Endometrium (tissue), 2 donors: ENCODE data around the gene NFX1.

Source experiments
- FAIRE-seq: peaks from 2 replicates; lab custom pipeline; 2012; peaks lifted over from hg19 to GRCh38; lab: Jason Lieb, UNC
- donor health status: control.
- donor health status: control.

NFX1 gene

DNA sequence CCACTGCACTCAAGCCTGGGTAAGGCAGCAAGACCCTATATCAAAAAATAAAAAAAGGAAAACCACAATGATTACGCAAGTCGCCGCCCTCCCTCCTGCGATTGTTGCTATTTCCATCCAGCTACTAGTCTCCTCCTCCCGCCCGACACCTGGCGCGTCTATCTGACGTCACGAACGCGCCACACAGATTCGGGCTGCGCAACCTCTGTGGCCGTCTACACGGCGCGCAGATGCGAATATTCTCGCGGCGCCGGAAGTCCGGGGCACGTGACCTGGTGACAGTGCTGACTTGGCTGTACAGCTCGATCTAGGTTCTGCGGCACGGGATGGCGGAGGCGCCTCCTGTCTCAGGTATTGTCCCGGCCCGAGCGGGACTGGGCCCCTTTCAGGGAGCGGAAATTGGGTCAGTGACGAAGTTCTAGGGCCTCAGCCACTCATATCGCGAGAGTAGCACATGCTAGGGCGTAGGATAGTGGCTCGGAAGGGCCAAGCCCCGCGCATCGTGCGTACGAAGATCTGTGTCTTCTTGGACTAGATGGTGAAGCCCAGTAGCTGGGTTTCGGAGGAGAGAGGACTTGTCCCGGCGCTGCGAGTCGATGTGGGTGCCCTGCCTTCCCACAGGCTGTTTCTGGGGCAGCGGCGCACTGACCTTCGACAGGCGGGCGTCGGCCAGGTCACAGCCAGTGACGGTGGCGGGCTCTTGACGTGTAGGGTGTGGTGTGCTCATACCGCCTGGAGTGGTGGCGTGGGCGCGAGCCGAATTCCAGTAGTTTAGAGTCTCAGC is at the start of gene NFX1:
Gene NFX1 (plus strand): TSS at position 270 of the 784 bp plus-strand sequence. CDS start 57 bp downstream, at position 327.
- FAIRE-seq, result peak; percentile 94

DNA sequence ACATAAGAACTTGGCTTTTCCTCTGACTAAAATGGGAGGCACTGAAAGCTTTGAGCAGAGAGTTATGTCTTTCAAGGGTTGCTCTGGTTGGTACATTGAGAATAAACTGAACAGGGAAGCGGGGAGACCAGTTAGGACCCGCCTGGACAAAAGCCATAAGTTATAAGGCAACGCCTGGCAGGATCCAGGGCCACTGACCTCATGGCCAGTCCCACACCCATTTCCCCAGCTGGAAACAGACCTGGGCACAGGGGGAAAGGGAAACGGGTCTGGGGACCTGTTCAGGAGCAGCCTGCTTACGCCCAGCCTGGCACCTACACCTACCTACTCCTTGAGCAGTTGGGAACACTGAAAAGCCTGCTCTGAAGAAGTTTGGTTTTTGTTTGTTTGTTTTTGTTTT is 49.0 kb upstream of the NFX1 start:
- no peak for FAIRE-seq

DNA sequence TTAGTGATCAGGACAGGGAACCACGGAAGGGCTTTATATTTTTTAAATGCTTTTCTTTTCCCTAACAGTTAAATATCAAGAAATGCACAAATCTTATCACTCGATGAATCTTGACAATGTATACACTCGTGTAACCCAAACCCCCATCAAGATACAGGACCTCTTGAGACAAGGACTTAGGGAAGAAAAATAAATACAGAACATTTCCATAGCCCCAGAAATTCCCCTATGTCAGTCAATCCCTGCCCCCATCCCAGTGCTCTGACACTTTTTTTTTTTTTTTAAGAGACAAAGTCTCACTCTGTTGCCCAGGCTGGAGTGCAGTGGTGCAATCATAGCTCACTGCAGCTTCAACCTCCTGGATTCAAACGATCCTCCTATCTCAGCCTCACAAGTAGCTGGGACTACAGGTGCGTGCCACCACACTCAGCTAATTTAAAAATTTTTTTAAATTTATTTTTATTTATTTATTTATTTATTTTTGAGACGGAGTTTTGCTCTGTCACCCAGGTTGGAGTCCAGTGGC is 47.6 kb upstream of the NFX1 start:
- no peak for FAIRE-seq

DNA sequence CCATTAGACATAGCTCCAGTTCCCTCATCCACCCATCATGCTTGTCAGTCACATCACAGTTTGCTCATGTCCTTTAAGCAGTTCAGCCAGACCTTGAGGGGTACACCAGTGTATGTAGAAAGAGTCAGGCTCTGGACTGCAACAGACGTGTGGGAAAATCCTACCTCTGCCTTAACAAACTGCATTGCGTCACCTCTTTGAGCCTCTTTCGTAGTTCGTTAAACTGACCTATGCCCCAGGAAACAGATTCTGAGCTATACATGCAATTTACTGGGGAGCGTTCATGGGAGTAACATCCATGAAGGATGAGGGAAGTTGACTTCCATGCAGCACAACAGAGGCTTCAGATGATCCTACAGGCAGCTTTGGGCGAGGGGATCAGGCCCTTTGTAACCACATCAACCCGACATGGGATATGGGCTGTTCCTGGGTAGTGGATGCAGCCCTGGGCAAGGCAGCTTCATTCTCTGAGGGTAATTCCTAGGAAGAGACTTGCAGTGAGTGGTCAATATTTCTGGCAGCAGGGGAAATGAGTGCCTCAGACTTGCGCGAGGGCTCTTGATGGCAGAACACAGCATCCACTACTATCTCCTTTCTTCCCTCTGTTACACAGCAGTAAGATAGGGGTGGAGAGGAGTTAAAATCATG is 46.1 kb upstream of the NFX1 start:
- FAIRE-seq, result no peak

DNA sequence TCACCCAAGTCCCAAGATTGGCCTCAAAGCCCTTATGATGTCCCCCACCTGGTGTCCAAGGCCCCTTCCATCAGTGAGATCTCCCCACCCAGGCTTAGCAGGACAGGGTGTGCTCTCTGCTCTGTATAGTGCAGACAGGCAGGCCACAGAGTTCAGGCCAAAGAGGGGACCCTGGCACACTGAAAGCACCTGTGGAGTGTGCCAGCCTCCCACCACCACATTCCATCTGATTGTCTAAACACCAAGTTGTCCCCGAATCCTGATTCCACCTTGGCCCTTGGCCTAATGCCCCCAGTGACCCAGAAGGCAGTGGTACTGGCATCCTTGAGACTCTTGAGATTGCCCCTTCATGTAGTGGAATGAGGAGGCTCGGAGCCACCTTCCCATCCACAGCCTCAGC is 45.0 kb upstream of the NFX1 start:
- no peak for FAIRE-seq

DNA sequence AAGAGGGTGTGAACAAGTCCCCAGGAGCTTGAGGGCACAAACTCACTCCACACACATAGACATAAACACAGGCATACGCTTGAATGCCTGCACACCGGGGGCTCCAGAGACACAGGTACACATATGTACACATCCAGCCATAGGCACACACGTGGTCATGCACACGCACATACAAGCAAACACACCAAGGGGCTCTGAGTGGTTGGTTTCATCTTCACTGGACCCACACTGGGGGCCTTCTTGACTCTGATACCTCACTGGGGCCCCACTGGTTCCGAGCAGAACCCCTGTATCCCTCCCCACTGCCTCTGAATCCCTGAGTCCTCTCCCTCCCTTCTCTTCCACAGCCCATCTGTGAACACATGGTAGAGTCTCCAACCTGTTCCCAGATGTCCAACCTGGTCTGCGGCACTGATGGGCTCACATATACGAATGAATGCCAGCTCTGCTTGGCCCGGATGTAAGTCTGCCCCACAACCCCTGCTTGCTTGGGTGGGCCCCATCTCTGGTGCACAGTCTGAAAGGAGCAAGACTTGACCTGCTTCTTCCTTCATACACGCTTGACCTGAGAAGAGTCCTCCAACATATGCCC is 44.0 kb upstream of the NFX1 start:
- FAIRE-seq, result no peak

DNA sequence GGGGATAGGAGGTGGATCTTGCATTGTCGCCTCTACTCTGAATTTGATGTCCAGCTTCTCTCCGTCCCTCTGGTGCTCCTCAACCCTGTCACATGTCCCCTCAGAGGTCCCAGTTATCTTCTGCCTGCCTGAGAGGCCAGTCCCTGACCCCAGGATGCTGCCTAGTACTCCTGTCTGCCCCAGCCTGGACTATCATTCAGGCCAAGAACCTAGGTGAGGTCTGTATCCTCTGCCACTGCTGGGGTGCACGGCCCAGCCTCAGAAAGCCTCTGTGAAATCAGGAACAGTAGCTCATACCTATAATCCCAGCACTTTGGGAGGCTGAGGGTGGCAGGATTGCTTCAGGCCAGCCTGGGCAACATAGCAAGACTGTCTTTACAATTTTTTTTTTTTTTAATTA is 41.7 kb upstream of the NFX1 start:
- FAIRE-seq, result no peak

DNA sequence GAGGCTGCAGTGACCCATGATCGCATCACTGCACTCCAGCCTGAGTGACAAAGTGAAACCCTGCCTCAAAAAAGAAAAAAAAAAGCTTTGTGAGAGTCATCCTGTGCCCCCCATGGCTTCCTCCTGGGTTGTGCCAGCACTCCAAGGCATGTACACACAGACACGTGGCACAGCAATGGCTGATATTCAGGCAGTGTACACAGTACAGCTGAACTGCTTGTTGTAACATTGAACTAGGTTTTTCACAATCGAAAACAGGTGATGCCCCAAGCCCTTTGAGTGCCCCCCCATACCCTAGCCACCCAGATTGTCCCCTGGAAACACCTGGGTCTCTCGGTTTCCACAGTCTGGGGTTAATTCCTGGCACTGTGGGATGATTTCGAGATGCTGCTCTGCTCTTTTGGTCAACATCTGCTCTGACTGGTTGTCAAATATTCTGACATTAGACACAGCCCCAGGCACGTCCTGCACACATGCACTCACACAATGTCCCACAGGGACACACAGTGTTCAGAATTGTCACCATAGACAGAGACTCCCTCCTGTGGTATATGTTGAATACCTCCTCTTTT is 41.1 kb upstream of the NFX1 start:
- FAIRE-seq, result no peak

DNA sequence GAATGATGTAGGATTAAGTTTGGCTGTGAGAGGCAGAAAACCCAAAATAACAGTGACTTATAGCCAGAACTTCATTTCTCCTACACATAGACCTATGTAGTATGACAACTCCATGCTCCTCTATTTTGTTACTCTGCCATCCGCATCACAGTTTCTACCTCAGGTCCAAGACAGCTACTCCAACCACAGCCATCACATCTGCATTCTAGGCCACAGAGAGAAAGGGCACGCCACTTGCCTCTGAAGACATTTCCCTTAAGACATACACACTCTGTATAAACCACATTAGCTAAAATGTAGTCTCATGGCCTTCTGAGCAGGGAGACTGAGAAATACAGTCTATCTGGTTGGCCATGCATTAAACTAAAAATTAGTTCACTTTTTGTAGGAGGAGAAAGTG is 40.3 kb upstream of the NFX1 start:
- FAIRE-seq, result no peak

DNA sequence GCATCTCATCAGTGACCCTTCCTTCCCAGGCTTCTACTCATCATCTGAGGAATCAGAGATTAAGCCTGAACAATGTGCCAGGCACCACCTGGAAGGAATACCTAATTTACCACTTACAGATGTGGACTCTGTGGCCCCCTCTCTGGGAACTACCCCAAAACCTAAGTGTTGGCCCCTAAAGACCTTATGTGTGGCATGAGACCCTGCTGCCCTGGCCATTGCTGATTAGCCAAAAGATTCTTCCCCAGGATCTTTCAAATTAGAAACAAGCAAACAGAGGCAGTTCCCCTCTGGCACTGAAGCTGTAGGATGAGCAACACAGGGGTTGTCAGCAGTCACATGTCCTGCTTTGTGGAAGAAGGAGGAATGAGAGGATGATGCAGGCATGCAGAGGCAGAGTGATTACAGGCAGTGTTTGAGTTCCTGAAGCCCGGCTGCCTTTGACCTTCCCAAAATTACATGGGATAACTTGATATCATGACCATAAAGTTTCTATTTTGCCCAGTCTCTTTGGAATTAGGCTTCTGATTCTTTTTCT is 39.8 kb upstream of the NFX1 start:
- no peak for FAIRE-seq

DNA sequence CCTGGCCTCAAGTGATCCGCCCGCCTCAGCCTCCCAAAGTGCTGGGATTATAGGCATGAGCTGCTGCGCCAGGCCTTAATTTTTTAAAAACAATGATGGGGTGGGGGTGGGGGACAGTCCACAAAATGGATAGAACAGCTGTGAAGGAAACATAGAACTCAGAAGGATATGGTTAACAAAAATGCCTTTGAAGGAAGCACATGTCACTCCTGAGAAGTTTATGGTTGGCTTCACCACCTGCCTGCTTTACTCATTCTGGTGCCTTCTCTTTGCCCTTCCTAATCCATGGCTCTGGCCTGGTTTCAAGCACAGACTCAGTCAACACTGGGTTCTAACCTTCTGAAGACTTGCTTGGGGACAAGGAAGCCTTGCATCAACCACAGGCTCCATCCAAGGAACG is 36.1 kb upstream of the NFX1 start:
- FAIRE-seq, result no peak

DNA sequence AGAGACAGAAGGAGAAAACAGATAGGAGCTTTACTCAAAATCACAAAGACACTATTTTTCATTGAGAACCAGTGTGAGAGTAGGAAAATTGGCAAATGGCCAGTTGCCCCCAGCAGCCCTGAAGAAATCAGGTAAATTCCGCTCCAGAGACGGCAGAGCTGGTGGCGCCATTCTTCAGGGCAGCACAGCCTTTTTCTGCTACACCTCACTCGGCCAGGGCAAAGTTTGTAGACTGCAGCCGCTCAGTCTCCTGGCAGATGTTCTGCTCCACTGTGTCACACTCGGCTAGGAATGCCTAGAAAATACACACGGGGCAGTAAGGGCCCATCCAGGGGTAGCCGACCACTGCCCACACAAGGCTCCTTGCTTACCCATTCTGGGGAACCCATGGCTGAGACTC is 35.3 kb upstream of the NFX1 start:
- no peak for FAIRE-seq

DNA sequence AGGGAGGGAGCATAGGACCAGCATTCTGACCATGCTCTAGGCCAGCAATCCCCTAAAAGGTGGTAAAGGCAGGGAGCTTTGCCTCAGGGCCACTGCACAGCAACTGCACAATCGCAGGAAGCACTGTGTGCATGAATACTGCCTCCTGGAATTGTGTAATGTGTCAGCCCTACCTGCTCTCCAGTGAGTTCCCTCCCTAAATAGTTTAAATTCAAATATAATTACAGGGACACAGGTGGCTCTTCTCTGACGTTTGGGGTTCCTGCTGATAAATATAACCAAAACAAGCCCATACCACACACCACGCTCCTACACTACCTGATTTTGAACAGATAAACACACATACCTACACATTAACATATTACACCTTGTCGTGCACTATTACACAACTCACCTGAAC is 34.8 kb upstream of the NFX1 start:
- no peak for FAIRE-seq

DNA sequence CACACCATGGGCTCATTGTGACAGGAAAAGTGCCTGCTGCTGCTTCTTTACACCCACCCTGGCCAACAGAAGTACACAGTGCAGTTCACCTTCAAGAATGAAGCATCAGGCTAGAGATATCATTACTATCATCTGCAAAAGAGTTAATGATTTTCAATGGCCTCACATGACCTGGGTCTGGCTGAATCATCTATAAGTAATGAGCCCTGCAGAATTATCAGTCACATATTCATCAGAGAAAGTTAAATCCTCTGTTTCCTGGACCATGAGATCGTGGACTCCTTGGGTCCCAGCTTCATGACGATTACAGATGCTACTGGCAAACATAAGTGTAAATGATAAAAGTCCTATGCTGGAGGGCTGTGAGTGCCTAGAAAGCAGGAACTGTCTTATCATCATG is 34.1 kb upstream of the NFX1 start:
- no peak for FAIRE-seq

DNA sequence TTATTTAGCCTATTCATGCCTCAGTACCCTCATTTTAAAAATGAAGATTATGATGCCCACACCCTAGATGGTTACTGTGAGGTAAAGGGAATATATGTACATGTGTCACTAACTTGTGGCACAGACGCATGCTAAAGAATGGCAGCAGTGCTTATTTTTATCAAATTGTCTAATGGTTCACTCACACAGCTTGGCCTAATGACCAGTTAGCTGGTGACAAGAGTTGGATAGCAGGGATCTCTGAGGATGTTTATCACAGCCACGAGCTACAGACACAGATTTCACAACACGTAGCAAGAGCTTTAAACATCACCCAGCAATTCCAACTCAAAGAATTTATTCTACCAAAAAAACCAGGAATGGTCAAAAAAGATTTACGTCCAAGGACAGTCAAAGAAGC is 33.0 kb upstream of the NFX1 start:
- FAIRE-seq, result no peak

DNA sequence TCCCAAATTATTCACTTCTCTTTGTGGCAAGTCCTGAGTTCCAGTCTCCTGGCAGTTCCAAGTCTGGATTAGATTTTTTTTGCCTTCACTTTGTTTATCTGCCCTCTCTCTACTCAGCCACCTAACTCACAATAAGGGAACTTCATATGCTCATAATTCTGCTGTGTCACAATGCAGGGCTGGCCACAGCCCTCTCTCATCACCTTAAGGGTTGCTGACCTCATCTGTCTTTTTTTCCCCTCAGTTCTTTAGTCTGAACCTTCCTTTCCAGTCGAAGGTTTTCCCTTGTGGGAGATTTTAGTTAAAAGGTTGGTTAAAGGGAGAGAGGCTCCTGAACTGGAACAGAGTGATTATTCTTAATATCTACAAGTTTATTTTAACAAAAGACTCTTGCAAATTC is 29.9 kb upstream of the NFX1 start:
- no peak for FAIRE-seq

DNA sequence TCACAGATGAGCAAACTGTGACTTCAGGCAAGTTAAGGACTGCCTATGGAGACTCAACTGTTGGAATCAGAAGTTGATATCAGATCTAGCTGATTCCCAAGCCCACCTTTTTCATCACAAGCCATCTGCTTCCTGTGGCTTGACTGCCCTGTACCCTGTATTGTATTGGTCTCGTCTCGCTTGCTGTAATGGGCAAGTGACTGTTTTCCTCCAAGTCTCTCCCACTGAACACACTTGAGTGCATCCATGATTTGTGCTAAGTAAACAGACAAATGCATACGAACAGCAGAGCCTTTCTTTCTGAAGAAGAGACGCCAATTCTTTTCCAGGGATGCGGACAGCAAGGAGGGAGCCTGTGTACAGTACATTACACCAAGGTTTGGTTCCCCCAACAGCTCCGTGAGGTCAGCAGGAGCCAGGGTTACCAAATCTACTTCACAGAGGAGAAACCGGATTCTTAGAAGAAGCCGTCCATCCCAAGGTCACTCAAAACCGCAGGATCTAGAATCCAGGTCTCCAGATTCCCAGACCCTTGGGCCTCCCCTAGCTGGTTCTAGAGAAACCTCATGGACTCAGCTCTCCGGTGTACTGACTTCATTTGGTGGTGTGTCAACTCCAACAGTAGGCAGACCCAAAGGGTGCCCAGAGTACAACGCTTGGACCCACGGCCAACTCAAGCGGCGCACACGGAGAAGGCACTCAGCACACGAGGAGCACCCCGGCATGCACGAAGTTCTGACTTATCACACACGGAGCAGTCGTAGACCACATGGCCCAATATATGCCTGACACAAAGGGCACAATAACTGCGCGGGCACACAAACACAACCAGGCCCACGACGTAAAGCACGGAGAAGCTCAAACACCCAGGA is 26.9 kb upstream of the NFX1 start:
- FAIRE-seq, result no peak

DNA sequence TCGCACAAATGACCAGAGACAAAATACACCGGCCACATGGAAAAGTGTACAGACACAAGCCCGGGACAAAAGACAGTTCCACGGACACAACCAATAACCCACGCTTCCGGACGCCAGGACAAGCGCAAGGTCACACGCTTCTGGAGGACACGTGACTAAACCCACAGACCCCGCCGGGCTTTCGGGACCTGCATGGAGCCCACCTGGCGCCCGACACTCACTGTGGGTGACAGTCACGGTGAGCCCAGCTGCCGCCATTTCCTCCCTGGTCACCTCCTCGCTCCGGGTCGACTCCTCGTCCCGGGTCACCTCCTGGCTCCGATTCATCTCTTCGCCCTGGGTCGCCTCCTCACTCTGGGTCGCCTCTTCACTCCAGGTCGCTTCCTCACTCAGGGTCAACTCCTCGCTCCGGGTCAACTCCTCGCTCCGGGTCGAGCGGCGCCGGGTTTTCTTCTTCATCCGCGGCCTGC is 26.3 kb upstream of the NFX1 start:
- FAIRE-seq, result no peak

DNA sequence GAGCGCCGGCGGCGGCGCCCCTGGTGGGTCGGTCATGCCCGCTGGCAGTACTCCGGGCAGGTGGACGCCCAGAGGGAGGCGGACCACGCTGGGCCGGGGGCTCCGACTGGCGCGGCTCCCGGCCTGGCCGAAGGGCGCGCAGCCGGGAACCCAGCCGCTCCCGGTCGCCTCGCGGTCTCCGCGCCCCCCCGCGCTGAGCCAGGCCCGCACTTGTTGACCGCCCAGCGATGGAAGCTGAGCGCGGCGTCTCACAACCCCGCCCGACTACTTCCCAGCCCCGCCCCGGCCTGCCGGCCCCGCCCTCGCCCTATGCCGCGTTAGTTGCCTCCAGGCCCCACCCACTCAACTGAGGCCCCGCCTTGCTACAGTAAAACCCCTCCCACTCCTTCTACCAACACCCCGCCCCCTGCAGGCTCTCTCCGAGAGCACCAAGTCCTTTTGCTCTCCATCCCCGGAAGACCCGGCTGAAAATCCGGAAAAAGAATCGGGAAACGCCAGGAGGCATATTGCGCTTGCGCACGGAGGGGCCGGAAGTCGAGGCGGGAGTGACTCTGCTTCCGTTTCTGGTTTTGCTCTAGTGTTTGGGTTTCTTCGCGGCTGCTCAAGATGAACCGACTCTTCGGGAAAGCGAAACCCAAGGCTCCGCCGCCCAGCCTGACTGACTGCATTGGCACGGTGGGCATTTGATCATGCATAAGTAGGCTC is 25.7 kb upstream of the NFX1 start, which contains the start of the genes BAG1 and CHMP5:
Gene BAG1 (minus strand): TSS at position 236 of the 705 bp plus-strand sequence.
Gene CHMP5 (plus strand): TSS at position 577 of the 705 bp plus-strand sequence. CDS start 30 bp downstream, at position 607.
- FAIRE-seq, result peak; percentile 76

DNA sequence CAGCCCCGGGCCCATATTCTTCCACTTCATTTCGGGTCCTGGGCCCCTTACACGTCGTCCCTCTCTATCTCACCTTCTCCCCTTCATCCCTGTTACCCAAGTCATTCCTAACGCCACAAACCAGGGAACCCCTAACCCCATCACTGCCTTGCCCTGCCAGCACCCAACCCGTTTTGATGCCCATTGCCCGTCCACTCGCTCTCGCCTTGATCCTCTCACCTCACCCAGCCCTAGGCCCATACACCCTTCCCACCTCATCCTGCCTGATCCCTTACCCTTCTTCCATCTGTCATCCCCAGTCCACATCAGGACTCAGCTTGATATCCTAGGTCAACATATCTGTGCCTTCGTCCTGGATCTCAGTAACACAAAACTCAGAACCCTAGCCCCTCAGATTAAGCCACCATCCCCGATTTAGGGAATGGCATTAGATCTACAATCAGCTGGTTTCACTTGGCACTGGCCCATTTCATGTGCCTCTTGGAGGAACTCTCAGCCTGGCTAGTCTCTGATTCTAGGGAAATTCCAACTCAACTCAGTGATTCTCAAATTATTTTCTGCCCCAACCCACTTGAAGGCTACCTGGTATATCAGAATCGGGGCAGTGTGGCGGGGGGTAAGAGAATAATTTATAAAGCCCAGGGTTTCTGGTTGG is 25.0 kb upstream of the NFX1 start:
- FAIRE-seq, result no peak
